ENCODE data around the gene C1orf53. TPM values are rescaled to one million over a fixed set of nuclear protein-coding genes. Genes with fewer than 3 reads are reported as not detected.

The C1orf53 gene
- total RNA-seq, 1 experiment from 2014 or later = 6.0 TPM

GRCh38 chr1:197917805-197918651 is 15.6 kb downstream of the C1orf53 start:
- H3F3A ChIP-seq (ENCODE audit: insufficient read depth, low read depth) = no peaks in the 10 kb centered on the region
- no peaks in the 10 kb centered on the region for H3K79me2 ChIP-seq (ENCODE audit: low read depth)
- intact Hi-C loops (cut with micrococcal nuclease; ENCODE audit: unreplicated experiment) = loop anchor here (5.0 to 10.0 kb wide), 2 partner anchors 226 to 357 kb away; no protein-coding TSS in a partner anchor
- POLR2A ChIA-PET (ENCODE audit: unreplicated experiment) = interaction anchor here (0.6 kb wide), 1 partner anchor 401 kb away, joined by 4 read pairs; no protein-coding TSS in a partner anchor
- H4K20me1 ChIP-seq (ENCODE audit: insufficient read depth) = no peaks in the 10 kb centered on the region
- DNase-seq = no peak
- peak overlapping the region; percentile 99; the same call in 1 of the 2 replicates for H3K4me2 ChIP-seq
- H3K27ac ChIP-seq = no peak overlapping the region
- H3K9me2 ChIP-seq (ENCODE audit: insufficient read depth) = no peaks in the 10 kb centered on the region
- peaks cover 14% of the 10 kb centered on the region for H3K4me1 ChIP-seq (replicated peaks; ENCODE audit: insufficient read depth)
- peak overlapping the region; percentile 94; the same call in 1 of the 2 replicates for H2AFZ ChIP-seq
- H3K4me3 ChIP-seq = peak overlapping the region; percentile 78; the same call in 1 of the 2 replicates
- CTCF ChIA-PET = interaction anchor here (0.6 kb wide), 1 partner anchor 401 kb away, joined by 5 read pairs; no protein-coding TSS in a partner anchor
- H3K36me3 ChIP-seq (ENCODE audit: low read depth) = no peaks in the 10 kb centered on the region
- BruUV-seq (replicated peaks) = no TSS peak
- H3K27me3 ChIP-seq (ENCODE audit: insufficient read depth, low read depth) = peaks cover 5% of the 10 kb centered on the region; the same call in 1 of the 2 replicates
- no peaks in the 10 kb centered on the region for H3K9me3 ChIP-seq (ENCODE audit: insufficient read depth, low read depth)
- no peak for TF ChIP-seq EZH2 (IDR thresholded peaks at IDR 0.05; ENCODE audit: low read depth)
- TF ChIP-seq CTCF (conservative IDR thresholded peaks at IDR 0.05) = no peak

DNA sequence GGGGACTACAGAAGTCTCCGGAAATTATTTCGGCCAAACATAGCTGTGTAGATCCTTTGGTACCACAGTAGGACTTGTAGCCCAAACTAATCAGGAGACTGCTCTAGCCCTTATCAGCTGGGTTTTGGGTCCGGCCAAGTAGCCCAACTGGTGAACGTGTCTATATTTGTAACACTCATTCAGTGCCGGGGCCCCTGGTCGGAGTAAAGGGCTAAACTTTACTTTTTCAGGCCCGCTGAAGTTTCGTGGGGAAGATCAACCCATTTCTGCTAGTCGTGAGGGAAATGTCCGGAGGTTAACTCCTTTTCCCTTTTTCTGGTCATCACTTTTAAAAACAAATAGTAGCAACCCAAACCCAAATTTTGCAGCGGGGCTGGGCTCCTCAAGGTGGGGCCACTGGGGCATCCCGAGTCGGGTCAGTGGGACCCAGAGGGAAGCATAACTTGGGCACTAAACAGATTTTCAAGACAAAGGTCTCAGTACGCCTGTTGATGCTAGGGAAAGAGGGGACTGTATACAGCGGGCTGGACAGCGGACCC is 16.4 kb downstream of the C1orf53 start:
- Histone ChIP-seq H2AFZ (no peak overlapping the region), H3K4me3 (no peak overlapping the region), H3K36me3 (ENCODE audit: low read depth) (no peaks in the 10 kb centered on the region), H3K4me1 (replicated peaks; ENCODE audit: insufficient read depth) (peaks cover 14% of the 10 kb centered on the region), H3K27ac (no peak overlapping the region), H3F3A (ENCODE audit: insufficient read depth, low read depth) (no peaks in the 10 kb centered on the region), H4K20me1 (ENCODE audit: insufficient read depth) (no peaks in the 10 kb centered on the region), H3K9me3 (ENCODE audit: insufficient read depth, low read depth) (no peaks in the 10 kb centered on the region), H3K79me2 (ENCODE audit: low read depth) (no peaks in the 10 kb centered on the region), H3K4me2 (no peak overlapping the region), H3K27me3 (ENCODE audit: insufficient read depth, low read depth) (peaks cover 5% of the 10 kb centered on the region; the same call in 1 of the 2 replicates), H3K9me2 (ENCODE audit: insufficient read depth) (no peaks in the 10 kb centered on the region)
- TF ChIP-seq CTCF (conservative IDR thresholded peaks at IDR 0.05) (no peak), EZH2 (IDR thresholded peaks at IDR 0.05; ENCODE audit: low read depth) (no peak)
- intact Hi-C loops (cut with micrococcal nuclease; ENCODE audit: unreplicated experiment) = loop anchor here (5.0 to 10.0 kb wide), 2 partner anchors 227 to 356 kb away; no protein-coding TSS in a partner anchor
- no peak for DNase-seq
- POLR2A ChIA-PET (ENCODE audit: unreplicated experiment) = interaction anchor here (0.6 kb wide), 1 partner anchor 400 kb away, joined by 4 read pairs; no protein-coding TSS in a partner anchor
- no TSS peak for BruUV-seq (replicated peaks)
- CTCF ChIA-PET = interaction anchor here (0.6 kb wide), 1 partner anchor 1572 kb away, joined by 3 read pairs; no protein-coding TSS in a partner anchor

DNA sequence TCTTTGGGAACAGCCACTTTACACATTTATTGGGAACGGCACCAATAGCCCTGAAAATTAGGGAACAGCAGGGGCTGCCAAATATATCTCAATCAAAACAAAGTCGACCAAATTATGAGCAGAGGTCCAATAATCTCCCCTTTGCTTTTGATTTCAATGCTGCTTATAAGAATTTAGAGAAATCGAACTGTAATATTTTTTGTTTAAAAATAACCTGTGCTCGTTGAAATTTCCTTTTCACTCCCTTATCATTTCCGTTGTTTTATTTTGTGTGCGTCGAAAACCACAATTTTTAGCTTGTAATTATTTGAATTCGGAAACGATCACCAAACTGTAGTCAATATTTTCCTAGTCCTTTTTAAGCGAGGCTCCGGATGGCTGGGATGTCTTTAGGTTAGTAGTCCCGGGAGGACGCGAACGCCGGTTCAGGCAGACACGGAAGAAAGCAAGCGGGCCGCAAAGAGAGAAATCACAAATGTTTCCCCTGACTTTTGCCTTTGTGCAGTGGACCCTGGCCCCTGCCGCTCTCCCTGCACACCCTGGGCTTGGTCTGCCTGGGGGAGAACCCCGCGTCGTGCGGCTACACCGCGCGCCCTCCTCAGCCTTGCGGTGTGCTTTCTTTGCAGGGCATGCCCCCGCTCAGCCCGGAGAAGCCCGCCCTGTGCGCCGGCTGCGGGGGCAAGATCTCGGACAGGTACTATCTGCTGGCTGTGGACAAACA is 17.1 kb downstream of the C1orf53 start:
- Histone ChIP-seq H4K20me1 (ENCODE audit: insufficient read depth) (no peaks in the 10 kb centered on the region), H3K27ac (no peak overlapping the region), H3F3A (ENCODE audit: insufficient read depth, low read depth) (no peaks in the 10 kb centered on the region), H3K27me3 (ENCODE audit: insufficient read depth, low read depth) (peaks cover 5% of the 10 kb centered on the region; the same call in 1 of the 2 replicates), H3K36me3 (ENCODE audit: low read depth) (no peaks in the 10 kb centered on the region), H3K9me2 (ENCODE audit: insufficient read depth) (no peaks in the 10 kb centered on the region), H2AFZ (no peak overlapping the region), H3K9me3 (ENCODE audit: insufficient read depth, low read depth) (no peaks in the 10 kb centered on the region), H3K79me2 (ENCODE audit: low read depth) (no peaks in the 10 kb centered on the region), H3K4me3 (no peak overlapping the region), H3K4me1 (replicated peaks; ENCODE audit: insufficient read depth) (peaks cover 14% of the 10 kb centered on the region), H3K4me2 (no peak overlapping the region)
- TF ChIP-seq EZH2 (IDR thresholded peaks at IDR 0.05; ENCODE audit: low read depth) (no peak), CTCF (conservative IDR thresholded peaks at IDR 0.05) (no peak)
- no TSS peak for BruUV-seq (replicated peaks)
- ChIA-PET POLR2A (ENCODE audit: unreplicated experiment) (no interaction called here), CTCF (interaction anchor here (0.6 kb wide), 1 partner anchor 1571 kb away, joined by 3 read pairs; no protein-coding TSS in a partner anchor)
- intact Hi-C loops (cut with micrococcal nuclease; ENCODE audit: unreplicated experiment) = loop anchor here (5.0 to 10.0 kb wide), 5 partner anchors 227 to 768 kb away; no protein-coding TSS in a partner anchor
- DNase-seq = no peak
